HG02642 (cell line): ENCODE measurements around the gene CHCHD4.
A peak's percentile ranks its signal among the peaks of the same experiment; 100 is the strongest.

Experiments
- ATAC-seq: cut with Tn5 transposase; IDR thresholded peaks from one replicate; pipeline ENCODE4 v1.9.1; 2021; ENCODE audit warnings: mild to moderate bottlenecking; ENCODE audit not compliant: unreplicated experiment, poor library complexity

CHCHD4 gene

GRCh38 chr3:14124615-14125192 lies at the start of gene CHCHD4, which contains the start of gene TMEM43:
Gene CHCHD4 (minus strand): TSS chr3:14124870. CDS start chr3:14124676, 194 bp downstream.
Gene TMEM43 (plus strand): TSS chr3:14125052. CDS start chr3:14125194, 142 bp downstream.
- peak; percentile 89 for ATAC-seq

- ATAC-seq, result no peak
Observed at GRCh38 chr3:14172496-14172895, 47.8 kb upstream of the CHCHD4 start.

GRCh38 chr3:14170531-14171159 lies 46.0 kb upstream of the CHCHD4 start:
- no peak for ATAC-seq

DNA sequence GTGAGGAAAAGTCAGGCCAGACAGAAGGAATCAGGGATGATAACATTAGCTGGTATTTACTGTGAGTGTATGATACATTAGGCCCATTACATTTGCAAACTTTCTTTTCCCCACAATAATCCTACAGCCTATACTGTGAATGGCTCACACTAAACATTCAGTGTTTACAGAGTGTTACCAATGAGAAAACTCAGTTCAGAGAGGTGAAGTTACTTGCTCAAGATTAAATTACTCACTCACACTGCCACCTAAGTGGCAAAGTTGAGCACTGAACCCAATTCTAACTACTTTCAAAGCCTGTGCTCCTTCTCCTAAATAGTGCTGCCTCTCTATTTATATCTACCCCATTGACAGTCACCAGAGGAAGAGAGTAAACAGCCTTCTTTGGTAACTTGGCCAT lies 45.2 kb upstream of the CHCHD4 start:
- ATAC-seq, result no peak

DNA sequence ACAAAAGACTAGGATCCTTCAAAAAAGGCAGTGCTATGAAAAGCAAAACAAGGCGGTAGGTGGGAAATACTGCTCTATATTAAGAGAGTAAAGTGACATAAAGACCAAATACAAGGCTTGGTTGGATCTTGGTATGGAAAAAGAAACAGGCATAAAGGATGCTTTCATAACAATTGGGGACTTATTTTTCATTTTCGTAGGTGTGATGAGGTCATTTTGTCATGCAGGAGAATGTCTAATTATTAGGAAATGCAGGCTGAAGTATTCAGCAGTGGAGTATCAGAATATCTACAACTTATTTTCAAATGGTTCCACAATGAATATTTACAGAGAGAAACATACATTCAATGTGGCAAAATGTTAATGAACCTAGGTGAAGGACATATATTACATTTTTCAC lies 44.8 kb upstream of the CHCHD4 start:
- no peak for ATAC-seq

DNA sequence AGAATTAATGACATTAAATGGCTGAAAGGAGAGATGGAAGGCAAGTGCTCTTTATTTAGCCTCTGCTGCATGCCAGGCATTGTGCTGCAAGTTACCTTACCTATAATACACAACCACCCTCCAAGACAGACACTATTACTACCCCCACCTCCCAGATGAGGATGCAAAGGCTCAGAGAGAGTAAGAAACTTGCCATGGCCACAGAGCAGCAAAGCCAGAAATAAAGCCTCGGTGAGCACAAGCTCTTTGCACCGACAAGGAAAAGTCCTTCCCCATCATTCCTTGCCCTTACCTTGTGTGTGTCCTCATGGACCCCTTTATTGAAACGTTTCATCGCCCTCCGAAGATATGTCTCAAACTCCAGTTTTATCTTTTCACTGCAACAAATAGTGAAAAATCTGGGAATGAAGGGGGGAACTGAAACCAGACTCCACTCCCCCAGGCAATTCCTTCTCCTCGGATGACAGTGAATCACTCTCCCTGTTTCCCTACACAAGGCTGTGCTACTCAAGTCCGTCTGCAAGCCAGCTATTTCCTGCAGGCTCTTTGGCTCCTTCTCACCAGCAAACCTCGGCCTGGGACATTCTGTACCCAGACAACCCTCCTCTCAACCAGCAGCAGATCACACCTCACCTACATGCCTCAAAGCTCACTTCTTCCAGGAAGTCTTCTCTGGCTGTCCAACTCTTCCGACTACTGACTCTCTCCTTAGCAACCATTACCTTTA lies 42.4 kb upstream of the CHCHD4 start:
- no peak for ATAC-seq

- ATAC-seq, result no peak
Observed at GRCh38 chr3:14162178-14162577, 37.5 kb upstream of the CHCHD4 start.

DNA sequence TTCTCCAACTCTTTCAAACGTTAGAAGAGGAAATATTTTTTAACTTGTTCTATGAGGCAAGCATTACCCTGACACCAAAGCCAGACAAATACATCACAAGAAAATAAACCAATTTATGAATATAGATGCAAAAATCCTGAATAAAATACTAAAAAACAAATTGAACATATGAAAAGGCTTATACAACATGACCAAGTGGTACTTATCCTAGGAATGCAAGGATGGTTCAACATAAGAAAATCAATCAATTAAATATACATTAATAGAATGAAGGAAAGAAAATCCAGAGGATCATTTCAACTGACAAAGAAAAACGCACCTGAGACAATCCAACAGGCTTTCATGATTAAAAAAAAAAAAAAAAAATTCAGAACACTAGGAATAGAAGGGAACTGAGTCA lies 36.6 kb upstream of the CHCHD4 start:
- ATAC-seq, result no peak

- no peak for ATAC-seq
Observed at GRCh38 chr3:14159426-14159825, 34.8 kb upstream of the CHCHD4 start.

DNA sequence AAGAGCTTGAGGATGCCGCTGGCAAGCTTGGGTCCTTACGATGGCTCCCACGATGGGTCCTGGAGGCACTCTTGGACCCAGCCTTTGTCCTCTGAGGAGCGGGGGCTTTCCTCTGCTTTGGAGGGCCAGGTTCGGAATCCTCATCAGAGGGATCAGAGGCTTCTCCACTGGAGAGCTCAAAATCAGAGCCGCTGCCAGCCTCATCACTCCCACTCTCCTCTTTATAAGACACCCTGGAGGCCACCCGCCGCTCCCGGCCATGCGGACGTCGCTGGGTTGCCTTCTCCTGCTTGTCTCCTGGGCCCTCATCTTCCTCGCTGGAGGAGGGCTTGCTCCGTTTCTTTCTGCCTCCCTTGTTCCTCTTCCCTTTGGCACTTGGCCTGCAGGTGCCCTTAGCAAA lies 33.7 kb upstream of the CHCHD4 start:
- no peak for ATAC-seq

GRCh38 chr3:14157951-14158350 lies 33.3 kb upstream of the CHCHD4 start:
- no peak for ATAC-seq

GRCh38 chr3:14156843-14157561 lies 32.3 kb upstream of the CHCHD4 start:
- no peak for ATAC-seq

DNA sequence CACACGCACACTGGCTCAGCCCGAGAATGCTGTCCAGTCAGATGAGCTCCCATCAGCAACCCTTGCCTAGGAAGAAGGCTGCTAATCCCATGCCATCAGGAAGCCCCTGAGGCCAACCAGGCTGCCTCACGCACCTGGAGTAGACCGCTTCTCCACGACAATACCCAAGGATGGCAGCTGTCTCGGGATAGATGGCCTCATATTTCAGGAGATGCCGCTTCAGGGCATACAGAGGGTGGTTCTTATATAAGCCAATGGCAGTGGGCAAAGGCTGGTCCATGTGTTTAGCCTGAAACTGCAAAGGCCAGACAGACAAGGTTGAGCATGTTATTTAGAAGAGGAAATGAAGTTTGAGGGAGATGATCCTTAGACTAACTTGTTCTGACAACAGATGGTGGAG lies 31.5 kb upstream of the CHCHD4 start:
- no peak for ATAC-seq

DNA sequence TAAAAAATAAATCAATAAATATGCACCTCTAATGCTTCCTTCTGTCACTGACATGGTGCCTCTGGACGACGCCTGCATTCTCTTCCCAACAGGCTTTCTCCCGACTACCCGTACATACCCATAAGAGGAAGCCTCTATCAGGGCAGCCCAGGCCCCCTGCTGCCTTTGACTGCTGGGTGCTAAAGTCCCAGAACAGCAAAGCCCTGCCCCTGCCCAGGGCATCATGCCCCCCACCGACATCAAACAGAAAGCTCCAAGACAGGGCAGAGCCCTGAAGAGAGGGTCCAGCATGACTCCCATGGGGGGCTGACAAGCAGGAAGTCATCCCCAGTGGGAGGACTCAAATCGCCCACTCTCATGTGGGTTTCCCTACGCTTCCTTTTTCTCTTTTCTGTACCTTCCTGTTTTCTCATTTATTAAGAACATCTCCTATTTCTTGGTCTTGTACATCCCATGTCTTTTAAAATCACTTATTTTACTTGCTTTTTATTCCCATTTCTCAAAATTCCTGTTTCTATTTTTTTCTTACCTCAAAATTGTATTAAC lies 30.3 kb upstream of the CHCHD4 start:
- ATAC-seq, result no peak

DNA sequence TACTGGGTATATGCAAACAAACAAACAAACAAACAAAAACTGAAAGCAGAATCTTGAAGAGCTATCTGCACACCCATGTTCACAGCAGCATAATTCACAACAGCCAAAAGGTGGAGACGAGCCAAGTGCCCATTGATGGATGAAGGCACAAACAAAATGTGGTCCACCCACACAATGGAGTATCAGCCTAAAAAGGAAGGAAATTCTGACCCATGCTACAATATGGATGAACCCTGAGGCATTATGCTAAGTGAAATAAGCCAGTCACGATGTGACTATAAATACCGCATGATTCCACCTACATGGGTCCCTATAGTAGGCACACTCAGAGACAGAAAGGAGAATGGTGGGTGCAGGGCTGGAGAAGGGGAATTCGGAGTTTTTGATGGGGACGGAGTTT lies 29.6 kb upstream of the CHCHD4 start:
- ATAC-seq, result no peak

DNA sequence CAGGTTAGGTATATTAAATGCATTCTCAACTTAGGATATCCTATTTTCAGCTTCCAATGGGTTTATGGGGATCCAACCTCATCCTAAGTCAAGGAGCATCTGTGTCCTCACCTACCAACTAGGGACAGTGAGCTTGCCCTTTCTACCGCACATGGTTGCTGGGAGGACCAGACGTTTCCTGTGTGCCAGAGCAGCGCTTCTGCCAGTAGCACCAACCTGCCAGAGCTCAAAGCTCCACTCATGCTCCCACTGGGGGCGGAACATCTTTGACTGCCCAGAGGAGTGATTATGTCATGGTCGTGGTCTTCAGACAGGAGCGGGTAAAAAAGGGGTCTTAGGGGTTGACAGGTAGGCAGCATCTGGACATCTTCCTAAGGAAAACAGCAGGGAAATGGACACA lies 29.0 kb upstream of the CHCHD4 start:
- ATAC-seq, result no peak

DNA sequence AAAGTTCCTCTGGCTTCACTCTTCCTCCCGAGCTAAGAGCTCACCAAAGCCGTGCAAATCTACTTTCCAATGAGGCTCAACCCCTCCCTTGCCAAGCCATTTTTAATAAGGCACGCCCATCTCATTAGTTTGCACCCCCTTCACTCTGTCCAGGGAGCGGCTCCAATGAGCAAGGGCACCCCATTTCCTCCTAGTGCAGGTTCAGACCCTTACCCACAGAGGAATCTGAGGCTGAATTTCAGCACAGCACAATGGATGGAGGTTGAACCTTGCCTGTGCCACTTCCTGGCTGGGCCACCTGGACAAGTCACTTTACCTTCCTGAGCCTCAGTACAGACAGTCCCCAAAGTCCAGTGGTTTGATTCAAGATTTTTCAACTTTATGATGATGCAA lies 28.3 kb upstream of the CHCHD4 start:
- ATAC-seq, result no peak

DNA sequence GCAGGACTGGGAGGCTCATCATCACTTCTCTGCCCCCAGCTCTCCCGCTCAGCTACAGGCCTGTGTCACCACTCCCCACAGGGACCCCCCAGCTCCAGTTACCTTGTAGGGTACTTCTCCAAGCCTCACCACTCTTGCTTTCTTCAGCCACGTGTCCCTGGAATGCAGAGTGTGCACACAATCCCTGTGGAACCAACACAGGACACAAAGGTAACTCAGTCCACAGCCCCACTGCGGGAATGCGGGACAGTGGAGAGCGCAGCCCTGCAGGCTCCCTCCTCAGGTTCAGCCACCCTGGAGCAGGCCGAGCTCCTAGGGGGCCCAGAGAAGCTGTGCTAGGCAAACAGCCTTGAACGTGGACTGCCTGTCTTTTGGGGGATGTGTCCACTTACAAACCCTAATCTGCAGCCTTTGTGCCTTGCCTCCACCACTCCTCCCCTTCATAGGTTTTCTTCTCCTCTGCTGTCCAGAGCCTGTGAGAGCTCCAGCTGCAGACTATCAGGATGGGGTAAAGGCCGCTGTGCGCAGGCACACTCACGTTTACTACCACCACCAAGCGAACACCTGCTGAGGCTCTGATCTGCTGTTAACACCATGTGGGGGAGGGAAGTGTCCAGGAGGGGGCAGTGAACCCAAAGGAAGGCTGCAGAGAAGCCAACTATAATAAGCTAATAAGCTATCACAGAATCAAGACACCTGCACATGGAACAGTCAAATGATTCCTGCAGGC lies 27.7 kb upstream of the CHCHD4 start:
- no peak for ATAC-seq

GRCh38 chr3:14151471-14152083 lies 26.9 kb upstream of the CHCHD4 start:
- no peak for ATAC-seq
